A549 treated with AZD9567 at 1 μM for 4 hours (cell line): Measurements from ENCODE around the gene BTBD1. TPM values are rescaled to one million over a fixed set of nuclear protein-coding genes. Genes with fewer than 3 reads are reported as not detected.

Experiments
- total RNA-seq: library from RNA; stranded (reverse); fragments of 200-300 nt; extraction: Qiagen RNA extraction; gene quantifications from 5 replicates; pipeline ENCODE4 v1.2.3, GENCODE V29; 2022; ENCODE audit not compliant: insufficient read depth

BTBD1 gene
- total RNA-seq: 47.1 to 79.5 TPM (median 57.9 TPM) in 5 replicates

GRCh38 chr15:83066734-83067637, at the start of gene BTBD1:
Gene BTBD1 (minus strand): TSS chr15:83067252. CDS start chr15:83067151, 101 bp downstream.

GRCh38 chr15:83106994-83107840, 40.2 kb upstream of the BTBD1 start, which contains the start of gene TM6SF1:
Gene TM6SF1 (plus strand): TSS chr15:83107645. CDS start chr15:83107681, 36 bp downstream.

GRCh38 chr15:83011271-83012075, 55.6 kb downstream of the BTBD1 start, which contains the start of gene C15orf40:
Gene C15orf40 (minus strand): TSS chr15:83011639. CDS start chr15:83011607, 32 bp downstream.

GRCh38 chr15:82985688-82986441, 81.2 kb downstream of the BTBD1 start, which contains the start of gene RAMAC:
Gene RAMAC (plus strand): TSS chr15:82986210. CDS start chr15:82989019, 2,809 bp downstream.

Other genes starting within 250 kb of the BTBD1 start
- 10.7 to 20.5 TPM (median 15.9 TPM) in 5 replicates for gene HOMER2, start 114.5 kb downstream of the BTBD1 start, total RNA-seq
- gene RAMAC, start 81.0 kb downstream of the BTBD1 start, total RNA-seq: 42.8 to 61.8 TPM (median 47.5 TPM) in 5 replicates
- gene C15orf40, start 55.6 kb downstream of the BTBD1 start, total RNA-seq: 45.7 to 99.4 TPM (median 47.6 TPM) in 5 replicates
- gene TM6SF1, start 40.4 kb upstream of the BTBD1 start, total RNA-seq: 0.07 to 0.13 TPM (median 0.10 TPM) in 4 of 5 replicates, not detected in the other
- gene HDGFL3, start 140.6 kb upstream of the BTBD1 start, total RNA-seq: 42.3 to 58.7 TPM (median 52.1 TPM) in 5 replicates
- gene BNC1, start 217.4 kb upstream of the BTBD1 start, total RNA-seq: 0.57 to 0.69 TPM (median 0.62 TPM) in 5 replicates